ENCODE results near the gene PIP5K1B. TPM values are rescaled to one million over a fixed set of nuclear protein-coding genes. Genes with fewer than 3 reads are reported as not detected.

PIP5K1B gene
- polyA plus RNA-seq, 6 donors from 2014 or later = 6.6 to 16.6 (median 9.3) TPM

GRCh38 chr9:68941780-68942459 lies 236.9 kb downstream of the PIP5K1B start:
- H3K36me3 Mint-ChIP-seq = peaks cover 27 to 43% of the 10 kb centered on the region in 2 donors
- H3K4me3 Mint-ChIP-seq = peak overlapping the region in 4 of 8 donors; percentile 5 to 68 (median 12)
- H3K9me3 Mint-ChIP-seq = no peaks in the 10 kb centered on the region
- H3K4me1 Mint-ChIP-seq = peaks cover 9 to 27% (median 16%) of the 10 kb centered on the region in 3 donors
- H3K27ac Mint-ChIP-seq = peak overlapping the region in 5 of 6 donors; percentile 23 to 93 (median 66)
- ATAC-seq (ENCODE audit: low read depth in 2 of 2) (no peak), DNase-seq (no peak)
- no peaks in the 10 kb centered on the region for H3K27me3 Mint-ChIP-seq

- Mint-ChIP-seq H3K27me3 (no peaks in the 10 kb centered on the region), H3K4me1 (peaks cover 9 to 27% (median 16%) of the 10 kb centered on the region in 3 donors), H3K4me3 (peak overlapping the region in 1 of 8 donors; percentile 25), H3K9me3 (no peaks in the 10 kb centered on the region), H3K27ac (peak overlapping the region in 3 of 6 donors; percentile 16 to 63 (median 23)), H3K36me3 (peaks cover 28 to 41% of the 10 kb centered on the region in 2 donors)
- no peak for ATAC-seq (ENCODE audit: low read depth in 2 of 2)
- DNase-seq = no peak
These were observed 237.8 kb downstream of the PIP5K1B start for GRCh38 chr9:68942790-68943189.

DNA sequence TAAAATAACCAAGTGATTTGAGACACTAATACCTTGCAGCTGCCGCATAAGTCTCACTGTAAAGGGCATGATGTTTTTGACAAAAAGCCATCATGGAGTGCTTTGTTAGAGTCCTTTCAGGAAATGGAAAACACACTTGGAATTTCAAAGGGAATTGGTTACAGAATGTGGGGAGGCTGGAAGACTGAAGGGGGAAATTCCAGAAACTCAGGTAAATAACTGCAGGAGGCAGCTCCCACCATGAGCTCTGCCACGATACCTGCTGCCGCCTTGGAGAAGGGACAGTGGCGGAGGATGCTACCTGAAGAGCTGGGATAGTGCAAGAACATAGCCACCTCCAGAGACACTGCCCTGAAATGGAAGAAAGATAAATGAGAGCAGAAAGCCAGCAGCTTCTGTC lies 242.0 kb downstream of the PIP5K1B start:
- ATAC-seq (ENCODE audit: low read depth in 2 of 2) (no peak), DNase-seq (no peak)
- Mint-ChIP-seq H3K4me1 (peaks cover 7 to 21% (median 8%) of the 10 kb centered on the region in 3 donors), H3K4me3 (no peak overlapping the region), H3K9me3 (no peaks in the 10 kb centered on the region), H3K27ac (peak overlapping the region in 2 of 6 donors; percentile 2 to 82), H3K27me3 (no peaks in the 10 kb centered on the region), H3K36me3 (peaks cover 12 to 29% of the 10 kb centered on the region in 2 donors)

DNA sequence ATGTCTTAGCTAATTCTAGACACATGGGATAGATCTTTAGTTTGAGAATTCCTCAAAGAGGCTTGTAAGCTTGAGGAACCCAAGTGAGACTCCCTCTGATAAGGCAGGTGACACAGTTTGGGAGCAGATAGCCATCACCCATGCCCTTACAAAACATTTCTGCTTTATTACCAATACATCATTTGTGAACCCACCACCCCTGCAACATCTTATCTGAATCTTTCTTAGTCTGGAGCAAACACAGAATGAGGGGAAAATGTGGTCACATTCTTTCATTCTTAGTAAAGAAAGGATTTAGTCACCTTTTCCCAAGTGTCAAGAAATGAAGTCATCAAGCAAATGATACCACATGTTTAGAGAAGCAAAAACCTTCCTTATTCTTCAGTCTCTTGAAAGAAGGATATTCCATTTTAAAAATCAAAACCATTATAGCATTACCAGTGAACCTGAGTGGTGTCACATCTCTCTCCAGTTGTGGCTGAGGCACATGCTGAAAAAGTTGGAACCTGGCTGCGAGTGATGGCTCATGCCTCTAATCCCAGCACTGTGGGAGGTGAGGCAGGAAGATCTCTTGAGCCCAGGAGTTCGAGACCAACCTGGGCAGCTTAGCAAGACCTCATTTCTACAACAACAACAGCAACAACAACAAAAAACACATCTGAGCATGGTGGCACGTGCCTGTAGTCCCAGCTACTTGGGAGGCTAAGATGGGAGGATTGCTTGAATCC lies 243.0 kb downstream of the PIP5K1B start:
- DNase-seq (no peak), ATAC-seq (ENCODE audit: low read depth in 2 of 2) (no peak)
- Mint-ChIP-seq H3K27me3 (no peaks in the 10 kb centered on the region), H3K4me1 (peaks cover 8 to 17% (median 13%) of the 10 kb centered on the region in 3 donors), H3K27ac (peak overlapping the region in 2 of 6 donors; percentile 29 to 45), H3K9me3 (no peaks in the 10 kb centered on the region), H3K36me3 (peaks cover 12 to 29% of the 10 kb centered on the region in 2 donors), H3K4me3 (no peak overlapping the region)

- H3K4me1 Mint-ChIP-seq = peaks cover 13 to 18% (median 18%) of the 10 kb centered on the region in 3 donors
- no peaks in the 10 kb centered on the region for H3K27me3 Mint-ChIP-seq
- H3K27ac Mint-ChIP-seq = peak overlapping the region in 2 of 6 donors; percentile 40 to 49
- H3K9me3 Mint-ChIP-seq = no peaks in the 10 kb centered on the region
- peak in 1 of 2 donors; percentile 53 for ATAC-seq (ENCODE audit: low read depth in 2 of 2)
- peak; percentile 9 for DNase-seq
- H3K4me3 Mint-ChIP-seq = no peak overlapping the region
- H3K36me3 Mint-ChIP-seq = peaks cover 12 to 27% of the 10 kb centered on the region in 2 donors
These were observed 244.4 kb downstream of the PIP5K1B start for GRCh38 chr9:68949271-68950000.

- Mint-ChIP-seq H3K27ac (peak overlapping the region in 1 of 6 donors; percentile 9), H3K4me3 (no peak overlapping the region), H3K36me3 (peaks cover 14 to 27% of the 10 kb centered on the region in 2 donors), H3K27me3 (no peaks in the 10 kb centered on the region), H3K9me3 (no peaks in the 10 kb centered on the region), H3K4me1 (peaks cover 19 to 20% (median 19%) of the 10 kb centered on the region in 3 donors)
- DNase-seq (no peak), ATAC-seq (ENCODE audit: low read depth in 2 of 2) (no peak)
These were observed 245.1 kb downstream of the PIP5K1B start for GRCh38 chr9:68950188-68950587.

GRCh38 chr9:68950689-68951088 lies 245.6 kb downstream of the PIP5K1B start:
- DNase-seq (no peak), ATAC-seq (ENCODE audit: low read depth in 2 of 2) (no peak)
- Mint-ChIP-seq H3K27me3 (no peaks in the 10 kb centered on the region), H3K36me3 (peaks cover 19 to 32% of the 10 kb centered on the region in 2 donors), H3K4me3 (no peak overlapping the region), H3K4me1 (peaks cover 23 to 25% (median 23%) of the 10 kb centered on the region in 3 donors), H3K27ac (peak overlapping the region in 1 of 6 donors; percentile 9), H3K9me3 (no peaks in the 10 kb centered on the region)

DNA sequence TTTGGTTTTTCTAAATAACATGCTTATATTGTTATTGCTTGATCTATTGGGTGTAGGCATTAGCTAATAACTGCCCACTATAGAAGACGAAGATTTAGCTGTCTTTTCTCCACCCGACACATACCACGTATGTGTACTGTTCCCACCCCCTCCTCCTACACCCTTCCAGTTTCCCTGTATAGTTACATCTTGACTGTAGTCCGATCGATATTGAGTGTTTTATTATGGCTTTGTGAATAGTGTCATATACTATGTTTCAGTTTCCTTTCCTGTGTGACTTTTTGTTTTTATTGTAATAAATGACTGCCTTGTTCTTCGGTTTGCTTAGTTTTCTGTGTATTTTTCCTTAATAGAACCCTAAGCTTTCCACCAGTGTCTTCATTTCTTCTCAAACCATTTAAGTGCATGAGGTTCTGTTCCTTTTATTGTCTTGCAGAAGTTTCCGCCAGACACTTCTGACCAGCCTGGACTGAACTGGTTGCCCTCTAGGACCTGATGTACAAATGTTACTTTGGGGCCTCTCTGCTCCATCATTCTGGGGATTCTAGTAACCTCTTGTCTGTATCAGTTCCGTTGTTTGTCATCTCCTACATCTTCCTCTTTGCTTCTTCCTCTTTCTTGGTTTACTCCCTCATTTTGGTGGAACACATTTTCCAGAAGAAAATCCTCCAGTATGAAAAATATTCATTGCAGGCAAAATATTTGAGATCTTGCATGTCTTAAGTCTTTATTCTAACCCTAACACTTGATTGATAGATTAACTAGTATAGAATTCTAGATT lies 247.0 kb downstream of the PIP5K1B start:
- Mint-ChIP-seq H3K4me3 (no peak overlapping the region), H3K27me3 (no peaks in the 10 kb centered on the region), H3K27ac (peak overlapping the region in 1 of 6 donors; percentile 60), H3K9me3 (peaks cover 0 to 8% (median 2%) of the 10 kb centered on the region in 7 donors), H3K36me3 (peaks cover 19 to 33% of the 10 kb centered on the region in 2 donors), H3K4me1 (peaks cover 23 to 25% (median 23%) of the 10 kb centered on the region in 3 donors)
- ATAC-seq (ENCODE audit: low read depth in 2 of 2) = no peak
- no peak for DNase-seq

GRCh38 chr9:68953771-68954170 lies 248.7 kb downstream of the PIP5K1B start:
- no peak overlapping the region for H3K4me3 Mint-ChIP-seq
- H3K36me3 Mint-ChIP-seq = peaks cover 19 to 25% of the 10 kb centered on the region in 2 donors
- peak overlapping the region in 1 of 6 donors; percentile 13 for H3K27ac Mint-ChIP-seq
- no peak for DNase-seq
- H3K9me3 Mint-ChIP-seq = peaks cover 0 to 8% (median 2%) of the 10 kb centered on the region in 7 donors
- peaks cover 23 to 25% (median 23%) of the 10 kb centered on the region in 3 donors for H3K4me1 Mint-ChIP-seq
- no peaks in the 10 kb centered on the region for H3K27me3 Mint-ChIP-seq
- no peak for ATAC-seq (ENCODE audit: low read depth in 2 of 2)

- Mint-ChIP-seq H3K27ac (peak overlapping the region in 2 of 6 donors; percentile 21 to 50), H3K4me1 (peaks cover 16 to 25% (median 23%) of the 10 kb centered on the region in 3 donors), H3K27me3 (no peaks in the 10 kb centered on the region), H3K4me3 (no peak overlapping the region), H3K9me3 (peaks cover 0 to 8% (median 2%) of the 10 kb centered on the region in 7 donors), H3K36me3 (peaks cover 28% of the 10 kb centered on the region in 2 donors)
- ATAC-seq (ENCODE audit: low read depth in 2 of 2) (peak in 1 of 2 donors; percentile 14), DNase-seq (no peak)
These were observed 250.3 kb downstream of the PIP5K1B start for GRCh38 chr9:68955330-68955729.

- Mint-ChIP-seq H3K4me3 (no peak overlapping the region), H3K9me3 (peaks cover 0 to 8% (median 2%) of the 10 kb centered on the region in 7 donors), H3K27ac (no peak overlapping the region), H3K4me1 (peaks cover 8 to 18% (median 15%) of the 10 kb centered on the region in 3 donors), H3K27me3 (no peaks in the 10 kb centered on the region), H3K36me3 (peaks cover 29 to 33% of the 10 kb centered on the region in 2 donors)
- DNase-seq (no peak), ATAC-seq (ENCODE audit: low read depth in 2 of 2) (no peak)
These were observed 252.4 kb downstream of the PIP5K1B start for GRCh38 chr9:68957479-68957878.

- H3K27ac Mint-ChIP-seq = no peak overlapping the region
These were observed 256.5 kb downstream of the PIP5K1B start for GRCh38 chr9:68961587-68961986.

More at GRCh38 chr9:68961587-68961986, 256.5 kb downstream of the PIP5K1B start:
- Mint-ChIP-seq H3K36me3 (peaks cover 29 to 32% of the 10 kb centered on the region in 2 donors), H3K4me3 (no peak overlapping the region), H3K4me1 (peaks cover 0 to 2% (median 0%) of the 10 kb centered on the region in 3 donors), H3K9me3 (peaks cover 0 to 5% (median 2%) of the 10 kb centered on the region in 7 donors), H3K27me3 (no peaks in the 10 kb centered on the region)
- DNase-seq (no peak), ATAC-seq (ENCODE audit: low read depth in 2 of 2) (no peak)
